HepG2 (cell line): Measurements from ENCODE around the gene SPTSSA. TPM values are rescaled to one million over a fixed set of nuclear protein-coding genes. Genes with fewer than 3 reads are reported as not detected.
A peak's percentile ranks its signal among the peaks of the same experiment; 100 is the strongest.

Experiments used
- ATAC-seq: fragments of 200-7000 bp; cut with Tn5 transposase; 3 replicates; pipeline ENCODE4 v1.9.1; 2020; ENCODE audit warnings: mild to moderate bottlenecking, moderate library complexity
- BruUV-seq: library from RNA; stranded (reverse); fragments of 400-500 nt; replicated peaks from 2 replicates; lab custom pipeline; 2021; lab: Mats Ljungman, UMichigan
- CTCF ChIA-PET: fragments of 300-600 bp; formaldehyde crosslinking; extraction: SDS; loops from one replicate; lab custom pipeline; 2021; ENCODE audit warnings: low total read pairs, inconsistent platforms, low intra/inter-chr PET ratio; lab: Yijun Ruan, JAX
- POLR2A ChIA-PET: fragments of 350-600 bp; sonication (Branson Sonifier 250); formaldehyde crosslinking; loops from one replicate; lab custom pipeline; 2020; ENCODE audit warnings: antibody characterized with exemption, inconsistent platforms; lab: Yijun Ruan, JAX
- DNase-seq: peaks from one replicate; pipeline ENCODE4 v3.0.0-alpha.2; 2015; ENCODE audit warnings: low spot score
- FAIRE-seq: peaks from 3 replicates; lab custom pipeline; 2011; peaks lifted over from hg19 to GRCh38; lab: Jason Lieb, UNC
- H2AFZ ChIP-seq: one replicate; pipeline ENCODE4 v1.6.1; 2011; ENCODE audit warnings: low read length, inconsistent platforms
- H3K27ac ChIP-seq: fragments of 300-600 bp; 3 replicates; pipeline ENCODE4 v1.8.0; 2011; ENCODE audit warnings: mixed run types, mild to moderate bottlenecking, mixed read lengths, low read length, inconsistent platforms; ENCODE audit not compliant: insufficient read depth; ENCODE audit errors: extremely low read length
- H3K27me3 ChIP-seq, 2 experiments: fragments of 200-600 bp in 1 of 2; 2 replicates in 1 of 2; 3 replicates in 1 of 2; pipeline versions ENCODE4 v1.6.0 to v1.8.0; 2011; ENCODE audit warnings: low read length in 2 of 2, mild to moderate bottlenecking in 2 of 2, moderate library complexity in 2 of 2, inconsistent platforms in 1 of 2; ENCODE audit not compliant: insufficient read depth in 2 of 2, control insufficient read depth in 1 of 2
- H3K36me3 ChIP-seq, 2 experiments: fragments of 200-600 bp in 1 of 2; replicated peaks in 1 of 2; 2 replicates in 1 of 2; 3 replicates in 1 of 2; pipeline versions ENCODE4 v1.5.1 to v1.8.0; 2011; ENCODE audit warnings: low read length in 2 of 2, inconsistent platforms in 1 of 2; ENCODE audit not compliant: insufficient read depth in 2 of 2, control insufficient read depth in 1 of 2
- H3K4me1 ChIP-seq: 2 replicates; pipeline ENCODE4 v1.5.1; 2012; ENCODE audit warnings: low read length, inconsistent platforms; ENCODE audit not compliant: insufficient read depth
- H3K4me2 ChIP-seq: 2 replicates; pipeline ENCODE4 v1.6.0; 2011; ENCODE audit warnings: low read depth, low read length, inconsistent platforms
- H3K4me3 ChIP-seq, 3 experiments: fragments of 200-600 bp in 1 of 3; sonication (generic), shearing (Covaris generic) in 1 of 3; replicated peaks in 1 of 3; 2 replicates each; pipeline ENCODE4 v1.5.1; 2011 to 2016; ENCODE audit warnings: low read length in 3 of 3, inconsistent platforms in 2 of 3, low read depth in 2 of 3, mild to moderate bottlenecking in 2 of 3, control low read depth in 1 of 3, mixed read lengths in 1 of 3; ENCODE audit not compliant: insufficient read depth in 1 of 3
- H3K79me2 ChIP-seq: one replicate; pipeline ENCODE4 v1.6.1; 2011; ENCODE audit warnings: low read length, inconsistent platforms; ENCODE audit not compliant: insufficient read depth
- H3K9ac ChIP-seq: 2 replicates; pipeline ENCODE4 v1.6.0; 2011; ENCODE audit warnings: mild to moderate bottlenecking, low read depth, low read length, inconsistent platforms; ENCODE audit not compliant: insufficient read depth
- H3K9me3 ChIP-seq: 2 replicates; pipeline ENCODE4 v1.5.1; 2012; ENCODE audit warnings: mild to moderate bottlenecking, low read length
- H4K20me1 ChIP-seq: 2 replicates; pipeline ENCODE4 v1.6.0; 2011; ENCODE audit warnings: inconsistent platforms, mild to moderate bottlenecking, low read length, moderate library complexity; ENCODE audit not compliant: insufficient read depth
- FOXA1 ChIP-seq, 2 experiments: fragments of 450-650 bp in 1 of 2; sonication (generic) in 1 of 2; formaldehyde crosslinking in 1 of 2; IDR thresholded peaks; 2 replicates each; pipeline versions ENCODE4 v1.4.0 to v1.6.1; 2016 to 2020; ENCODE audit warnings: missing genetic modification reagents in 1 of 2
- FOXA3 ChIP-seq: IDR thresholded peaks from 2 replicates; pipeline ENCODE4 v1.6.1; 2016; ENCODE audit warnings: missing genetic modification reagents, missing compliant biosample characterization
- GFI1 ChIP-seq: sonication (generic); formaldehyde crosslinking; IDR thresholded peaks from 2 replicates; pipeline ENCODE4 v1.5.0; 2020; ENCODE audit warnings: missing genetic modification reagents, mild to moderate bottlenecking, borderline replicate concordance
- KLF16 ChIP-seq, 2 experiments: sonication (generic) in 1 of 2; formaldehyde crosslinking in 1 of 2; IDR thresholded peaks; 2 replicates each; pipeline versions ENCODE4 v1.6.1 to v1.8.0; 2016 to 2023; ENCODE audit warnings: missing genetic modification reagents in 2 of 2, missing compliant biosample characterization in 1 of 2
- PAF1 ChIP-seq: IDR thresholded peaks from 2 replicates; pipeline ENCODE4 v1.6.1; 2016; ENCODE audit warnings: missing genetic modification reagents, missing compliant biosample characterization
- SOX13 ChIP-seq, 3 experiments: fragments of 450-650 bp in 1 of 3; sonication (generic) in 1 of 3; formaldehyde crosslinking in 1 of 3; IDR thresholded peaks in 2 of 3; conservative IDR thresholded peaks in 1 of 3; 2 replicates each; pipeline versions ENCODE4 v1.5.0 to v1.6.1; 2016 to 2020; ENCODE audit warnings: antibody characterized with exemption in 1 of 3, mild to moderate bottlenecking in 1 of 3, missing compliant biosample characterization in 1 of 3, missing genetic modification reagents in 1 of 3, moderate library complexity in 1 of 3
- THAP11 ChIP-seq: IDR thresholded peaks from 2 replicates; pipeline ENCODE4 v1.6.1; 2016; ENCODE audit warnings: missing biosample characterization, missing genetic modification reagents
- ZC3H13 ChIP-seq: sonication (generic); formaldehyde crosslinking; IDR thresholded peaks from 2 replicates; pipeline ENCODE4 v1.8.1; 2023; ENCODE audit warnings: mild to moderate bottlenecking, missing genetic modification reagents, moderate library complexity
- ZNF264 ChIP-seq: sonication (generic); formaldehyde crosslinking; IDR thresholded peaks from 2 replicates; pipeline ENCODE4 v1.4.0; 2020; ENCODE audit warnings: missing genetic modification reagents
- ZNF775 ChIP-seq: sonication (generic); formaldehyde crosslinking; IDR thresholded peaks from 2 replicates; pipeline ENCODE4 v1.4.0; 2020; ENCODE audit warnings: missing genetic modification reagents, mild to moderate bottlenecking, moderate library complexity, borderline replicate concordance
- ZNF777 ChIP-seq: sonication (generic); formaldehyde crosslinking; IDR thresholded peaks from 2 replicates; pipeline ENCODE4 v1.4.0; 2020; ENCODE audit warnings: missing genetic modification reagents
- WGBS: methylation state at CpG from one replicate; pipeline ENCODE4 v1.1.6; 2017; ENCODE audit warnings: low lambda C conversion rate; 5-methylcytosine and 5-hydroxymethylcytosine counted together
- in situ Hi-C: cut with HindIII; loops from 2 replicates; pipeline ENCODE4 v1.10.0; 2017; ENCODE audit warnings: low pct_unique_long_range_greater_than_20kb; ENCODE audit not compliant: extremely low pct_ligation_motif_present
- intact Hi-C: fragments of 100-400 bp; cut with micrococcal nuclease; formaldehyde crosslinking; loops from one replicate; pipeline ENCODE4 v1.10.0; 2022; ENCODE audit not compliant: unreplicated experiment
- polyA plus RNA-seq, 8 experiments: library from polyadenylated mRNA; depleted of rRNA in 3 of 8; stranded (reverse) in 7 of 8; unstranded in 1 of 8; fragments of >200 nt; fragmentation: Illumina TruSeq in 4 of 8; extraction: Trizol in 4 of 8; gene quantifications; 2 replicates each; pipeline versions ENCODE4 v1.2.1 to v1.2.3, GENCODE V29; 2011 to 2016; ENCODE audit warnings: low read depth in 4 of 8, missing spikeins in 1 of 8, mixed read lengths in 1 of 8; ENCODE audit not compliant: insufficient read depth in 1 of 8
- total RNA-seq, 5 experiments: library from RNA; depleted of rRNA; stranded (reverse); fragments of >200 nt; fragmentation: Illumina TruSeq; extraction: Trizol; gene quantifications; 2 replicates each; pipeline ENCODE4 v1.2.3, GENCODE V29; 2016; ENCODE audit warnings: low read depth in 1 of 5
- TF ChIP-seq, protein P1 (sequence below): fragments of 450-650 bp; IDR thresholded peaks from 2 replicates; pipeline ENCODE4 v1.6.1; 2016
- TF ChIP-seq, protein P2 (sequence below): sonication (generic); formaldehyde crosslinking; IDR thresholded peaks from 2 replicates; pipeline ENCODE4 v1.4.0; 2020; ENCODE audit warnings: missing genetic modification reagents, borderline replicate concordance
- TF ChIP-seq, protein P3 (sequence below): sonication (generic); formaldehyde crosslinking; IDR thresholded peaks from 2 replicates; pipeline ENCODE4 v1.4.0; 2020; ENCODE audit warnings: missing genetic modification reagents
- TF ChIP-seq, protein P4 (sequence below): sonication (generic); formaldehyde crosslinking; IDR thresholded peaks from 2 replicates; pipeline ENCODE4 v1.4.0; 2020; ENCODE audit warnings: missing genetic modification reagents

Gene SPTSSA
- total and polyA plus RNA-seq, 2 of the 13 experiments (the other 11 are each of a cell fraction or from before 2014, with no cell fraction given), result 19.1 to 86.1 TPM

DNA sequence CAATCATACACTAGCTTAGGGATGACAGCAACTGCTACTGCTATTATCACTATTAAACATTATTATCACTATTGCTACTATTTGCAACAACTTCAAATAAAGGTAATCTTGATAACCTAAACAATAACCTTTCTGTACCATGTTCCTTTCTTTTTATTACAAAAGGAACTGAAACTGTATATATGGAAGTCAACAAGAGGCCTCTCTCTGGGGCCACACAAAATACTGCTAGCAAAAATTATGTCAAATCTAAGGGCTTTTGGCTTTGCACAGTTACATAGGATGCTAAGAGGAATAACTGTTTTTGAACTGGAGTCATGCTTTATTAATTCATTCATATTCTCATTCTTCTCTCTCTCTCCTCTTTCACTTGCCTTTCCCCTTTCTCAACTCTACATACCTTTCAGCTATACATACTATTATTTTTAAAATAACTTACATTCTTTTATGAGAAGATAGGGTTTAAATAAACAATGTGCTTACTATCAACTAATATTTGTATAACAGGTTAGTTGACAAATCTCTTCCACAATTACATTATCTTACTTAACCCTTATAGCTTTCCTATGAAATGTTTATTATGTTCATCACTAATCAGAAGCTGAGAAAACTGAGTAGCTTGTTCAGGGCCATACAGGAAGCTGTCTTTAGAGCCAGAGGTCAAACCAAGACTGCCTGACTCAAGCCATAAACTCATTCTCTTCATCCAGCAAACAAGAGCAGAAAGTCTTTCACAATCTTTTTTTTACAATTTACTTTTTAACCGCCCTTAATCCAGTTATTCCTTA, 25.7 kb downstream of the SPTSSA start:
- FAIRE-seq (no peak), ATAC-seq (peak; percentile 19; the same call in 2 of the 3 replicates), DNase-seq (peak; percentile 55)
- intact Hi-C loops (loop anchor here (2.0 kb wide), 1 partner anchor 14 kb away; no protein-coding TSS in a partner anchor), in situ Hi-C loops (no loop called here)
- Histone ChIP-seq H3K27ac (peak overlapping the region; percentile 41), H3K4me2 (peak overlapping the region; percentile 43; the same call in 1 of the 2 replicates), H3K4me3 (no peak overlapping the region; a peak in 1 of 6 replicates), H2AFZ (no peak overlapping the region), H3K9me3 (no peaks in the 10 kb centered on the region), H3K27me3 (no peaks in the 10 kb centered on the region), H3K4me1 (peaks cover 27% of the 10 kb centered on the region), H4K20me1 (peaks cover 20% of the 10 kb centered on the region), H3K36me3 (peaks cover 0 to 7% of the 10 kb centered on the region in 2 experiments; a peak in 2 of 5 replicates), H3K79me2 (peaks cover 26% of the 10 kb centered on the region), H3K9ac (no peak overlapping the region)
- POLR2A ChIA-PET, result interaction anchor here (1.0 to 2.6 kb wide), 4 partner anchors 25 to 104 kb away, joined by 3 to 13 read pairs (median 6); partner anchors contain the start of gene SPTSSA
- BruUV-seq, result no TSS peak
- 36% methylated on average over 1 of the region's 1 CpG for WGBS
- CTCF ChIA-PET, result no interaction called here
- no peak for TF ChIP-seq SOX13 (IDR thresholded peaks at IDR 0.05)
- TF ChIP-seq SOX13 (CRISPR knock-in tag; conservative IDR thresholded peaks at IDR 0.05 in 1 of 2, IDR thresholded peaks at IDR 0.05 in 1 of 2), result 0 out of 4 replicates have a peak, but pooled peaks of 1 of the 2 experiments have one; percentile 14
- TF ChIP-seq, protein P1, sequence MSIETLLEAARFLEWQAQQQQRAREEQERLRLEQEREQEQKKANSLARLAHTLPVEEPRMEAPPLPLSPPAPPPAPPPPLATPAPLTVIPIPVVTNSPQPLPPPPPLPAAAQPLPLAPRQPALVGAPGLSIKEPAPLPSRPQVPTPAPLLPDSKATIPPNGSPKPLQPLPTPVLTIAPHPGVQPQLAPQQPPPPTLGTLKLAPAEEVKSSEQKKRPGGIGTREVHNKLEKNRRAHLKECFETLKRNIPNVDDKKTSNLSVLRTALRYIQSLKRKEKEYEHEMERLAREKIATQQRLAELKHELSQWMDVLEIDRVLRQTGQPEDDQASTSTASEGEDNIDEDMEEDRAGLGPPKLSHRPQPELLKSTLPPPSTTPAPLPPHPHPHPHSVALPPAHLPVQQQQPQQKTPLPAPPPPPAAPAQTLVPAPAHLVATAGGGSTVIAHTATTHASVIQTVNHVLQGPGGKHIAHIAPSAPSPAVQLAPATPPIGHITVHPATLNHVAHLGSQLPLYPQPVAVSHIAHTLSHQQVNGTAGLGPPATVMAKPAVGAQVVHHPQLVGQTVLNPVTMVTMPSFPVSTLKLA, result no peak
- TF ChIP-seq KLF16 (CRISPR knock-in tag; IDR thresholded peaks at IDR 0.05), result no peak; a peak in 1 of 4 replicates
- TF ChIP-seq ZC3H13 (CRISPR knock-in tag), result no peak
- TF ChIP-seq, protein P2, sequence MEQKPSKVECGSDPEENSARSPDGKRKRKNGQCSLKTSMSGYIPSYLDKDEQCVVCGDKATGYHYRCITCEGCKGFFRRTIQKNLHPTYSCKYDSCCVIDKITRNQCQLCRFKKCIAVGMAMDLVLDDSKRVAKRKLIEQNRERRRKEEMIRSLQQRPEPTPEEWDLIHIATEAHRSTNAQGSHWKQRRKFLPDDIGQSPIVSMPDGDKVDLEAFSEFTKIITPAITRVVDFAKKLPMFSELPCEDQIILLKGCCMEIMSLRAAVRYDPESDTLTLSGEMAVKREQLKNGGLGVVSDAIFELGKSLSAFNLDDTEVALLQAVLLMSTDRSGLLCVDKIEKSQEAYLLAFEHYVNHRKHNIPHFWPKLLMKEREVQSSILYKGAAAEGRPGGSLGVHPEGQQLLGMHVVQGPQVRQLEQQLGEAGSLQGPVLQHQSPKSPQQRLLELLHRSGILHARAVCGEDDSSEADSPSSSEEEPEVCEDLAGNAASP (CRISPR knock-in tag), result no peak
- TF ChIP-seq ZNF775, result no peak
- 0 out of 2 replicates have a peak, but pooled peaks have one; percentile 6 for TF ChIP-seq THAP11
- TF ChIP-seq, protein P3, sequence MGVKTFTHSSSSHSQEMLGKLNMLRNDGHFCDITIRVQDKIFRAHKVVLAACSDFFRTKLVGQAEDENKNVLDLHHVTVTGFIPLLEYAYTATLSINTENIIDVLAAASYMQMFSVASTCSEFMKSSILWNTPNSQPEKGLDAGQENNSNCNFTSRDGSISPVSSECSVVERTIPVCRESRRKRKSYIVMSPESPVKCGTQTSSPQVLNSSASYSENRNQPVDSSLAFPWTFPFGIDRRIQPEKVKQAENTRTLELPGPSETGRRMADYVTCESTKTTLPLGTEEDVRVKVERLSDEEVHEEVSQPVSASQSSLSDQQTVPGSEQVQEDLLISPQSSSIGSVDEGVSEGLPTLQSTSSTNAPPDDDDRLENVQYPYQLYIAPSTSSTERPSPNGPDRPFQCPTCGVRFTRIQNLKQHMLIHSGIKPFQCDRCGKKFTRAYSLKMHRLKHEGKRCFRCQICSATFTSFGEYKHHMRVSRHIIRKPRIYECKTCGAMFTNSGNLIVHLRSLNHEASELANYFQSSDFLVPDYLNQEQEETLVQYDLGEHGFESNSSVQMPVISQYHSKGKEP, result no peak
- TF ChIP-seq FOXA1 (IDR thresholded peaks at IDR 0.05), result 0 out of 2 replicates have a peak, but pooled peaks have one; percentile 38
- TF ChIP-seq FOXA1 (CRISPR knock-in tag; IDR thresholded peaks at IDR 0.05), result no peak
- TF ChIP-seq ZNF264 (CRISPR knock-in tag), result no peak
- 0 out of 2 replicates have a peak, but pooled peaks have one; percentile 4 for TF ChIP-seq FOXA3 (CRISPR knock-in tag)
- TF ChIP-seq PAF1 (CRISPR knock-in tag), result no peak
- no peak for TF ChIP-seq ZNF777 (CRISPR knock-in tag)
- TF ChIP-seq GFI1 (CRISPR knock-in tag), result 0 out of 2 replicates have a peak, but pooled peaks have one; percentile 27
- TF ChIP-seq, protein P4, sequence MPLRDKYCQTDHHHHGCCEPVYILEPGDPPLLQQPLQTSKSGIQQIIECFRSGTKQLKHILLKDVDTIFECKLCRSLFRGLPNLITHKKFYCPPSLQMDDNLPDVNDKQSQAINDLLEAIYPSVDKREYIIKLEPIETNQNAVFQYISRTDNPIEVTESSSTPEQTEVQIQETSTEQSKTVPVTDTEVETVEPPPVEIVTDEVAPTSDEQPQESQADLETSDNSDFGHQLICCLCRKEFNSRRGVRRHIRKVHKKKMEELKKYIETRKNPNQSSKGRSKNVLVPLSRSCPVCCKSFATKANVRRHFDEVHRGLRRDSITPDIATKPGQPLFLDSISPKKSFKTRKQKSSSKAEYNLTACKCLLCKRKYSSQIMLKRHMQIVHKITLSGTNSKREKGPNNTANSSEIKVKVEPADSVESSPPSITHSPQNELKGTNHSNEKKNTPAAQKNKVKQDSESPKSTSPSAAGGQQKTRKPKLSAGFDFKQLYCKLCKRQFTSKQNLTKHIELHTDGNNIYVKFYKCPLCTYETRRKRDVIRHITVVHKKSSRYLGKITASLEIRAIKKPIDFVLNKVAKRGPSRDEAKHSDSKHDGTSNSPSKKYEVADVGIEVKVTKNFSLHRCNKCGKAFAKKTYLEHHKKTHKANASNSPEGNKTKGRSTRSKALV (CRISPR knock-in tag), result peak; percentile 52; the same call in 1 of the 2 replicates
